HCT116 (cell line): Measurements from ENCODE around the gene ANKRD13B. TPM values are rescaled to one million over a fixed set of nuclear protein-coding genes. Genes with fewer than 3 reads are reported as not detected.

ENCODE experiments used
- ATAC-seq: fragments of 200-7000 bp; cut with Tn5 transposase; 2 replicates; pipeline ENCODE4 v1.9.1; 2020; ENCODE audit warnings: mild to moderate bottlenecking, moderate library complexity
- BruUV-seq: library from RNA; stranded (reverse); fragments of 400-500 nt; replicated peaks from 2 replicates; lab custom pipeline; 2021; lab: Mats Ljungman, UMichigan
- CTCF ChIA-PET: fragments of 300-600 bp; sonication (Branson Sonifier 250); formaldehyde crosslinking; loops from one replicate; lab custom pipeline; 2021; ENCODE audit warnings: antibody characterized with exemption; lab: Charles Lee
- POLR2A ChIA-PET: fragments of 300-600, 350-600 bp; sonication (Branson Sonifier 250); formaldehyde crosslinking; loops from one replicate; lab custom pipeline; 2021; ENCODE audit warnings: antibody characterized with exemption; lab: Charles Lee
- RAD21 ChIA-PET, 2 experiments: fragments of 300-600 bp; sonication (Branson Sonifier 250); formaldehyde crosslinking; loops; one replicate each; lab custom pipeline; 2023; ENCODE audit warnings: low total read pairs in 2 of 2; ENCODE audit not compliant: uncharacterized antibody in 2 of 2, unreplicated experiment in 2 of 2, low non-redundant PET in 1 of 2; lab: Charles Lee
- DNase-seq: peaks from one replicate; pipeline ENCODE4 v3.0.0-alpha.2; 2010; ENCODE audit warnings: low read depth, low spot score
- H2AFZ ChIP-seq: fragments of 200-600 bp; shearing (Covaris generic), sonication (generic); 2 replicates; pipeline ENCODE4 v1.6.1; 2017; ENCODE audit warnings: low read depth, mixed run types, mixed read lengths, antibody characterized with exemption, low read length; ENCODE audit not compliant: poor library complexity, severe bottlenecking
- H3K27ac ChIP-seq: 2 replicates; pipeline ENCODE4 v1.5.1; 2012; ENCODE audit warnings: low read depth, low read length
- H3K27me3 ChIP-seq: fragments of 200-600 bp; sonication (generic); 2 replicates; pipeline ENCODE4 v1.6.1; 2016; ENCODE audit warnings: mixed run types, low read length, mixed read lengths; ENCODE audit not compliant: insufficient read depth
- H3K36me3 ChIP-seq, 2 experiments: fragments of 200-500 bp in 1 of 2; fragments of 200-600 bp in 1 of 2; sonication (Bioruptor generic) in 1 of 2; sonication (generic) in 1 of 2; 2 replicates each; pipeline versions ENCODE4 v1.5.1 to v1.6.1; 2014 to 2016; ENCODE audit warnings: low read length in 2 of 2, inconsistent platforms in 1 of 2, mixed read lengths in 1 of 2, mixed run types in 1 of 2; ENCODE audit not compliant: insufficient read depth in 2 of 2, control insufficient read depth in 1 of 2
- H3K4me1 ChIP-seq, 2 experiments: fragments of 200-600 bp in 1 of 2; sonication (generic) in 1 of 2; 2 replicates each; pipeline versions ENCODE4 v1.5.1 to v1.6.1; 2012 to 2017; ENCODE audit warnings: low read length in 2 of 2, inconsistent platforms in 1 of 2, mild to moderate bottlenecking in 1 of 2, mixed read lengths in 1 of 2, mixed run types in 1 of 2, moderate library complexity in 1 of 2; ENCODE audit not compliant: insufficient read depth in 2 of 2, control insufficient read depth in 1 of 2
- H3K4me2 ChIP-seq: fragments of 200-600 bp; sonication (generic); 2 replicates; pipeline ENCODE4 v1.6.1; 2017; ENCODE audit warnings: mixed run types, low read length, mixed read lengths
- H3K4me3 ChIP-seq, 2 experiments: fragments of 200-600 bp in 1 of 2; sonication (generic) in 1 of 2; replicated peaks in 1 of 2; 2 replicates each; pipeline ENCODE4 v1.5.1; 2011 to 2016; ENCODE audit warnings: low read length in 2 of 2, control low read depth in 1 of 2, low read depth in 1 of 2, mild to moderate bottlenecking in 1 of 2, mixed read lengths in 1 of 2, mixed run types in 1 of 2
- H3K79me2 ChIP-seq: fragments of 200-600 bp; sonication (generic); 2 replicates; pipeline ENCODE4 v1.6.1; 2017; ENCODE audit warnings: mild to moderate bottlenecking, mixed run types, low read length, moderate library complexity, mixed read lengths; ENCODE audit not compliant: insufficient read depth
- H3K9ac ChIP-seq: fragments of 200-600 bp; sonication (generic); 2 replicates; pipeline ENCODE4 v1.6.1; 2016; ENCODE audit warnings: low read length, mixed read lengths
- H3K9me2 ChIP-seq: fragments of 200-600 bp; sonication (generic), shearing (Covaris generic); 2 replicates; pipeline ENCODE4 v1.6.1; 2017; ENCODE audit warnings: mixed run types, mild to moderate bottlenecking, moderate library complexity; ENCODE audit not compliant: insufficient read depth
- H3K9me3 ChIP-seq, 2 experiments: fragments of 200-500 bp in 1 of 2; fragments of 200-600 bp in 1 of 2; sonication (Bioruptor generic) in 1 of 2; sonication (generic) in 1 of 2; 2 replicates each; pipeline ENCODE4 v1.6.1; 2014 to 2017; ENCODE audit warnings: low read length in 2 of 2, mixed read lengths in 2 of 2, inconsistent platforms in 1 of 2, low read depth in 1 of 2, mild to moderate bottlenecking in 1 of 2, mixed run types in 1 of 2, moderate library complexity in 1 of 2; ENCODE audit not compliant: control insufficient read depth in 1 of 2, insufficient read depth in 1 of 2
- H4K20me1 ChIP-seq: fragments of 200-600 bp; sonication (generic), shearing (Covaris generic); 2 replicates; pipeline ENCODE4 v1.6.1; 2017; ENCODE audit warnings: mixed run types, mild to moderate bottlenecking, moderate library complexity; ENCODE audit not compliant: insufficient read depth
- EGR1 ChIP-seq: IDR thresholded peaks from 2 replicates; pipeline ENCODE4 v1.6.1; 2012; ENCODE audit warnings: low read depth
- EZH2 ChIP-seq: fragments of 200-600 bp; sonication (generic); IDR thresholded peaks from 2 replicates; pipeline ENCODE4 v1.6.1; 2017; ENCODE audit warnings: antibody characterized with exemption, mixed run types
- EZH2phosphoT487 ChIP-seq: fragments of 200-600 bp; IDR thresholded peaks from 2 replicates; pipeline ENCODE4 v1.6.1; 2018; ENCODE audit warnings: antibody characterized with exemption, borderline replicate concordance
- FOSL1 ChIP-seq: IDR thresholded peaks from 2 replicates; pipeline ENCODE4 v1.6.1; 2012; ENCODE audit warnings: low read depth
- JUND ChIP-seq: IDR thresholded peaks from 2 replicates; pipeline ENCODE4 v1.6.1; 2012
- MAX ChIP-seq: IDR thresholded peaks from 2 replicates; pipeline ENCODE4 v1.6.1; 2012
- POLR2A ChIP-seq: IDR thresholded peaks from 2 replicates; pipeline ENCODE4 v1.7.0; 2011; ENCODE audit warnings: borderline replicate concordance; ENCODE audit not compliant: insufficient read depth, insufficient read length; ENCODE audit errors: extremely low read depth
- POLR2AphosphoS5 ChIP-seq: IDR thresholded peaks from 2 replicates; pipeline ENCODE4 v1.6.1; 2011; ENCODE audit warnings: mild to moderate bottlenecking, low read depth, low read length, moderate library complexity
- RAD21 ChIP-seq: IDR thresholded peaks from 2 replicates; pipeline ENCODE4 v1.6.1; 2012; ENCODE audit warnings: low read depth, mild to moderate bottlenecking
- SRF ChIP-seq: IDR thresholded peaks from 2 replicates; pipeline ENCODE4 v1.6.1; 2012; ENCODE audit warnings: low read depth
- TCF7L2 ChIP-seq: IDR thresholded peaks from 2 replicates; pipeline ENCODE4 v1.7.0; 2011; ENCODE audit warnings: borderline replicate concordance, inconsistent platforms; ENCODE audit not compliant: insufficient read depth, insufficient read length; ENCODE audit errors: extremely low read depth
- YY1 ChIP-seq: IDR thresholded peaks from 2 replicates; pipeline ENCODE4 v1.6.1; 2011; ENCODE audit warnings: low read length, low read depth, moderate library complexity, mild to moderate bottlenecking; ENCODE audit not compliant: insufficient replicate concordance; ENCODE audit errors: extremely low read depth
- ZFX ChIP-seq: fragments of 450-650 bp; IDR thresholded peaks from 2 replicates; pipeline ENCODE4 v1.6.1; 2017
- intact Hi-C: fragments of 100-400 bp; cut with micrococcal nuclease; formaldehyde crosslinking; loops from 2 replicates; pipeline ENCODE4 v1.10.0; 2022
- total RNA-seq: library from RNA; stranded (reverse); gene quantifications from one replicate; pipeline ENCODE4 v1.2.1, GENCODE V29; 2021; ENCODE audit not compliant: unreplicated experiment
- TF ChIP-seq, protein P1 (sequence below): IDR thresholded peaks from 2 replicates; pipeline ENCODE4 v1.6.1; 2012

Gene ANKRD13B
- total RNA-seq, 1 experiment from 2014 or later: 27.4 TPM

DNA sequence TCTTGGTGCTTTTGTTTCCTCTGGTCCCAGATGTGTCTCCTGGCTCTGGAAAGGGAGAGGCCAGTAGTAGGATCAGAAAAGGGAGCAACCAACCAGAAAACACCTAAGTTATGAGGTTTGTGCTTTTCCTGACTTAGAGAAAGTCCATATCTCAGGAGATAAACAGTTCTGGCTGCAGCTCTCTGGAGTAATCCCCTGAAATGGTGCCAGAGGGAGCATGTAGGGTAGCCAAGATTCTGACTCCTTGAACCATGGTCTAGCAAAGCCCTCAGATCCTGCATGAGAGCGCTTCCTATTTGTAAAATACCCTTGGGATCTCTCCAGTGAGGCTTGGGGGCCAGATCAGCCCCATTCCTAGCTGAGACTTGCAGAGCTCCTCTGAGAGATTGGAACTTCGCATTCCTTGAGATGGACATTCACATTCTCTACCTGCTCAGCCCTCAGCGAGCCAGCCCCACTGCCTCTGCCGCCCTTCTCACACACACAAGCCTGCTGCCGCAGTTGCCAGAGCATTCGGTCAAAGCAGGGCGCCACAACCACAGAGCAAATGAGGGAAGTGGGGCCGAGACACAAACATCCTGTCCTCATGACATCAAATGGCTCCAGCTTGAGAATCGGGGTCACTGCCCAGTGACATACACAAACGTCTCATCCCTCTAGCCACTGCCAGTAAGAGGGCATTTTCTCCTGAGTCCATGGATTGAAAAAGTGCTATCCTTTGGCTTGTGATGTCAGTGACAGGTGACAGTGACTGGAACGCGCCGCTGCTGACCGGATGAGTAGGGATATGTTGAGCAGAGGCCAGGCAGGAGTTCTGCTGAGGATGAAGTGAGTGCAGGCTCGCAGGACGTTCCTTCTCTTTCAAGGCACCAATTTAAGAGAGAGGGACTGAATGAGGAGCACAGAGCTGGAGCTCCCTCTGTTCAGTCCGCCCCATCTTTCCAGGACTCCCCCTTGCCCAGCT lies 31.1 kb upstream of the ANKRD13B start:
- CTCF ChIA-PET: no interaction called here

GRCh38 chr17:29562615-29563014 lies 30.3 kb upstream of the ANKRD13B start:
- peaks cover 3 to 4% of the 10 kb centered on the region in 2 experiments; a peak in 1 of 4 replicates for H3K36me3 ChIP-seq
- peaks cover 10% of the 10 kb centered on the region; the same call in 1 of the 2 replicates for H3K79me2 ChIP-seq
- no peak for ATAC-seq
- no peak overlapping the region for H2AFZ ChIP-seq
- H3K27me3 ChIP-seq: no peaks in the 10 kb centered on the region
- RAD21 ChIA-PET: no interaction called here
- no TSS peak for BruUV-seq
- H3K9me2 ChIP-seq: no peaks in the 10 kb centered on the region
- intact Hi-C loops: no loop called here
- no peak for TF ChIP-seq JUND
- TF ChIP-seq, protein P1, sequence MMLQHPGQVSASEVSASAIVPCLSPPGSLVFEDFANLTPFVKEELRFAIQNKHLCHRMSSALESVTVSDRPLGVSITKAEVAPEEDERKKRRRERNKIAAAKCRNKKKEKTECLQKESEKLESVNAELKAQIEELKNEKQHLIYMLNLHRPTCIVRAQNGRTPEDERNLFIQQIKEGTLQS: no peak
- no peak for TF ChIP-seq FOSL1
- TF ChIP-seq YY1: no peak
- no peak for TF ChIP-seq POLR2AphosphoS5
- TF ChIP-seq EGR1: no peak
- no peak for TF ChIP-seq MAX
- TF ChIP-seq RAD21: no peak
- TF ChIP-seq ZFX: no peak
- TF ChIP-seq POLR2A: no peak
- H3K9me3 ChIP-seq: no peaks in the 10 kb centered on the region
- no peak overlapping the region for H3K9ac ChIP-seq
- POLR2A ChIA-PET: no interaction called here
- no peak for DNase-seq
- H3K27ac ChIP-seq: no peak overlapping the region
- H4K20me1 ChIP-seq: no peaks in the 10 kb centered on the region
- CTCF ChIA-PET: no interaction called here
- H3K4me2 ChIP-seq: no peak overlapping the region
- peaks cover 10 to 12% of the 10 kb centered on the region in 2 experiments for H3K4me1 ChIP-seq
- no peak overlapping the region for H3K4me3 ChIP-seq

More for the DNA sequence above, 31.1 kb upstream of the ANKRD13B start:
- Histone ChIP-seq H3K36me3 (peaks cover 3 to 4% of the 10 kb centered on the region in 2 experiments; a peak in 1 of 4 replicates), H3K9ac (no peak overlapping the region), H3K9me2 (no peaks in the 10 kb centered on the region), H3K79me2 (peaks cover 10% of the 10 kb centered on the region; the same call in 1 of the 2 replicates), H3K4me1 (peaks cover 7 to 10% of the 10 kb centered on the region in 2 experiments), H3K4me3 (no peak overlapping the region), H2AFZ (no peak overlapping the region), H3K27ac (no peak overlapping the region), H3K9me3 (no peaks in the 10 kb centered on the region), H4K20me1 (no peaks in the 10 kb centered on the region), H3K4me2 (no peak overlapping the region), H3K27me3 (no peaks in the 10 kb centered on the region)
- ATAC-seq: no peak
- no TSS peak for BruUV-seq
- no peak for TF ChIP-seq SRF
- TF ChIP-seq EZH2phosphoT487: no peak
- TF ChIP-seq EGR1: no peak
- no peak for TF ChIP-seq TCF7L2
- TF ChIP-seq EZH2: no peak
- TF ChIP-seq ZFX: no peak
- POLR2A ChIA-PET: no interaction called here
- RAD21 ChIA-PET: interaction anchor here in 1 of 2 experiments (0.6 kb wide), 1 partner anchor 52 kb away, joined by 4 read pairs; no protein-coding TSS in a partner anchor
- no peak for DNase-seq
- intact Hi-C loops: no loop called here
